Hepatocyte (in vitro differentiated cells): ENCODE data around the gene SERAC1.

ENCODE experiments used
- CTCF ChIP-seq: fragments of 200-600 bp; sonication (generic); IDR thresholded peaks from 2 replicates; pipeline ENCODE4 v1.5.1; 2016; ENCODE audit warnings: antibody characterized with exemption, mild to moderate bottlenecking; ENCODE audit not compliant: poor library complexity
- EZH2 ChIP-seq: fragments of 200-600 bp; sonication (generic); IDR thresholded peaks from 2 replicates; pipeline ENCODE4 v1.6.1; 2016; ENCODE audit warnings: antibody characterized with exemption, mild to moderate bottlenecking, borderline replicate concordance
- EZH2phosphoT487 ChIP-seq: fragments of 200-600 bp; sonication (generic); IDR thresholded peaks from one replicate; pipeline ENCODE4 v1.6.1; 2018; ENCODE audit warnings: antibody characterized with exemption, mild to moderate bottlenecking, low read depth, moderate library complexity; ENCODE audit not compliant: unreplicated experiment, severe bottlenecking

- TF ChIP-seq CTCF (no peak), EZH2phosphoT487 (no peak), EZH2 (no peak)
Observed at GRCh38 chr6:158115508-158115907, 52.6 kb downstream of the SERAC1 start.
